Lung (tissue), 12 donors: ENCODE data around the gene ALPK1. TPM values are rescaled to one million over a fixed set of nuclear protein-coding genes. Genes with fewer than 3 reads are reported as not detected.

Experiments used
- ATAC-seq: fragments of 200-7000 bp; cut with Tn5 transposase; one replicate; pipeline ENCODE4 v1.9.1; 2020; ENCODE audit warnings: moderate number of reproducible peaks; ENCODE audit not compliant: insufficient read depth, low FRiP score
- DNase-seq, 3 donors: peaks; one replicate each; pipeline ENCODE4 v3.0.0-alpha.2; 2013 to 2017
- H3K27ac ChIP-seq, 2 donors: one replicate each; pipeline ENCODE4 v1.5.1; 2013; ENCODE audit warnings: mild to moderate bottlenecking in 2 of 2, moderate library complexity in 2 of 2, control low read depth in 1 of 2, inconsistent platforms in 1 of 2, low read depth in 1 of 2, low read length in 1 of 2
- H3K27me3 ChIP-seq, 3 donors: one replicate each; pipeline ENCODE4 v1.5.1; 2013; ENCODE audit warnings: low read length in 2 of 3; ENCODE audit not compliant: control insufficient read depth in 3 of 3, insufficient read depth in 3 of 3
- H3K36me3 ChIP-seq, 4 donors: one replicate each; pipeline ENCODE4 v1.5.1; 2013; ENCODE audit warnings: low read length in 4 of 4, mild to moderate bottlenecking in 1 of 4, moderate library complexity in 1 of 4; ENCODE audit not compliant: control insufficient read depth in 4 of 4, insufficient read depth in 4 of 4
- H3K4me1 ChIP-seq, 5 donors: one replicate each; pipeline ENCODE4 v1.5.1; 2013; ENCODE audit warnings: low read length in 5 of 5, mild to moderate bottlenecking in 2 of 5, moderate library complexity in 1 of 5; ENCODE audit not compliant: control insufficient read depth in 5 of 5, insufficient read depth in 5 of 5
- H3K4me3 ChIP-seq: one replicate; pipeline ENCODE4 v1.5.1; 2013; ENCODE audit warnings: mild to moderate bottlenecking, control low read depth, moderate library complexity
- H3K9ac ChIP-seq, 2 donors: one replicate each; pipeline ENCODE4 v1.5.1; 2013; ENCODE audit warnings: low read length in 2 of 2, control low read depth in 1 of 2; ENCODE audit not compliant: insufficient read depth in 1 of 2
- H3K9me3 ChIP-seq, 4 donors: one replicate each; pipeline ENCODE4 v1.5.1; 2013; ENCODE audit warnings: low read length in 3 of 4, mild to moderate bottlenecking in 1 of 4, moderate library complexity in 1 of 4; ENCODE audit not compliant: control insufficient read depth in 4 of 4, insufficient read depth in 3 of 4
- WGBS, 2 donors: extraction: QIAGEN DNeasy Blood & Tissue Kit; methylation state at CpG; one replicate each; pipeline ENCODE4 v1.1.7; 2013; 5-methylcytosine and 5-hydroxymethylcytosine counted together
- polyA plus RNA-seq, 2 donors: library from polyadenylated mRNA; stranded (reverse); fragments of 200-250 nt; gene quantifications; one replicate each; pipeline ENCODE4 v1.2.1, GENCODE V29; 2013
- total RNA-seq, 2 donors: library from RNA; depleted of rRNA in 1 of 2; stranded (reverse); fragments of >200 nt in 1 of 2; gene quantifications; one replicate each; pipeline ENCODE4 v1.2.1, GENCODE V29; 2014 to 2021
- TF ChIP-seq, protein P1 (sequence below): IDR thresholded peaks from 2 replicates; pipeline ENCODE4 v1.5.1; 2012; ENCODE audit warnings: mild to moderate bottlenecking; ENCODE audit errors: control extremely low read depth, extremely low read depth
- donor health status: control.
- donor health status: control.
- donor health status: Bipolar disorder and iron deficiency.
- donor health status: healthy.
- donor health status: DM: yes; HTN: yes; CAD: no.

ALPK1 gene
- total and polyA plus RNA-seq, 4 donors = 8.9 to 57.2 (median 23.4) TPM

DNA sequence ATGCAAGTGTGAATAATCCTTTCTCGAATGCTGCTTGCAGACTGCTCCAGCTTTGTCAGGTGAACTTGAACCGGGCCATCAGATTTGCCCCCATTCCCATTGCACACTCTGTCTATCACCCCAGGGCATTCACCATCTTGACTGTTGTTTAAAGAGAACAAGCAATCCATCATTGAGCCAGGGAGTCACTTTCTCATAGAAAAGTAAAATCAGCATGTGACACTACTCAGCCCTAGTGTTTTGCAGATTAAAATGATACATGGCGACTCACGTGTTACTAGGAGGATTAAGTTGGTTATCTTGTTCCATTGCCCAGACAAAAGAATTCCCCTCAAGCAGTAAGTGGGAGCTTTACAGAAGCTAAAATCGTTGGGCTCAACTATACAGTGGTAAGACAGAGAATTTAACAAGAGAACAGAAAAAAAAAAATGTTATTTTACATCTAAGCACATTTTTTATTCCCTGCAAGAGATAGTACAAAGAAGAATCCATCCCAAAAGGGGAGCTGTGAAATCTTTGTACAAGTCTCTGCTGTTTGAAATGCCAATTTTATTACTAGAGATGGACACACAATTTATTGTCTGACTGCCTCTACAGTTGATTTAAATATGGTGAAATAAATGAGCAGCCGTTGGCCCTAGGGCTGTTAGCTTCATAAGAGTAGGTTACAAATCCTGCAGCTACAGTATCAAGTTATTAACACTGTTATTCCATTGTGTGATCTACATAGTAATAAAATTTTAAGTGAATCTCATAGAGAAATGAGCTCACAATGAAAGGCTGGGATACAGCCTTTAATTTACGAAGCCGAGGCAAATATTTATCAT, 151.3 kb downstream of the ALPK1 start:
- no peak for ATAC-seq
- Histone ChIP-seq H3K9me3 (peaks cover 0 to 8% (median 3%) of the 10 kb centered on the region in 4 donors), H3K4me1 (no peaks in the 10 kb centered on the region), H3K36me3 (peaks cover 0 to 2% (median 0%) of the 10 kb centered on the region in 4 donors), H3K9ac (no peak overlapping the region), H3K27me3 (no peaks in the 10 kb centered on the region), H3K27ac (no peak overlapping the region), H3K4me3 (no peak overlapping the region)
- TF ChIP-seq, protein P1, sequence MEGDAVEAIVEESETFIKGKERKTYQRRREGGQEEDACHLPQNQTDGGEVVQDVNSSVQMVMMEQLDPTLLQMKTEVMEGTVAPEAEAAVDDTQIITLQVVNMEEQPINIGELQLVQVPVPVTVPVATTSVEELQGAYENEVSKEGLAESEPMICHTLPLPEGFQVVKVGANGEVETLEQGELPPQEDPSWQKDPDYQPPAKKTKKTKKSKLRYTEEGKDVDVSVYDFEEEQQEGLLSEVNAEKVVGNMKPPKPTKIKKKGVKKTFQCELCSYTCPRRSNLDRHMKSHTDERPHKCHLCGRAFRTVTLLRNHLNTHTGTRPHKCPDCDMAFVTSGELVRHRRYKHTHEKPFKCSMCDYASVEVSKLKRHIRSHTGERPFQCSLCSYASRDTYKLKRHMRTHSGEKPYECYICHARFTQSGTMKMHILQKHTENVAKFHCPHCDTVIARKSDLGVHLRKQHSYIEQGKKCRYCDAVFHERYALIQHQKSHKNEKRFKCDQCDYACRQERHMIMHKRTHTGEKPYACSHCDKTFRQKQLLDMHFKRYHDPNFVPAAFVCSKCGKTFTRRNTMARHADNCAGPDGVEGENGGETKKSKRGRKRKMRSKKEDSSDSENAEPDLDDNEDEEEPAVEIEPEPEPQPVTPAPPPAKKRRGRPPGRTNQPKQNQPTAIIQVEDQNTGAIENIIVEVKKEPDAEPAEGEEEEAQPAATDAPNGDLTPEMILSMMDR = no peak
- 75 to 77% methylated on average over 8 of the region's 8 CpGs for WGBS, 2 donors
- no peak for DNase-seq

DNA sequence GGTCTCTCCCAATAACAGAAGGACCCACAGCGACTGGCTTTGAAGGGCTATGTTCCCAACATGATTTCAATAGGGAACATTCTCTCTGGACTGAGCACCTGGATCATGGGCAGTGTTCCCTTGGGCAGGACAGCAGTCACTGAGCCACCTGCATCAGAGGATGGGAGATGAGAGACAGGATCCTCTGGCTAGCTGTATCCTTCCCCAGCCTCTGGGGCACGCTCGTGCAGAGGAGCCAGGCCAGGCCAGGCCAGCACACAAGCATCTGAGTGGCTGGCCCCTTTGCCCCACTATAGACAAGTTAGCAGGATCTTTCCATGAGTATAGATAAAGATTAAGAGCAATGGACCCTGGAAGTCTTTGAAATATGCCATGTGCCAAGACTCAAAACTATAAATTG, 152.5 kb downstream of the ALPK1 start:
- Histone ChIP-seq H3K27me3 (no peaks in the 10 kb centered on the region), H3K36me3 (peaks cover 0 to 2% (median 0%) of the 10 kb centered on the region in 4 donors), H3K27ac (no peak overlapping the region), H3K4me1 (no peaks in the 10 kb centered on the region), H3K9ac (no peak overlapping the region), H3K9me3 (peaks cover 0 to 8% (median 3%) of the 10 kb centered on the region in 4 donors), H3K4me3 (no peak overlapping the region)
- WGBS, 2 donors = 90 to 91% methylated on average over 3 of the region's 3 CpGs
- DNase-seq (no peak), ATAC-seq (no peak)
- TF ChIP-seq, protein P1 = no peak

DNA sequence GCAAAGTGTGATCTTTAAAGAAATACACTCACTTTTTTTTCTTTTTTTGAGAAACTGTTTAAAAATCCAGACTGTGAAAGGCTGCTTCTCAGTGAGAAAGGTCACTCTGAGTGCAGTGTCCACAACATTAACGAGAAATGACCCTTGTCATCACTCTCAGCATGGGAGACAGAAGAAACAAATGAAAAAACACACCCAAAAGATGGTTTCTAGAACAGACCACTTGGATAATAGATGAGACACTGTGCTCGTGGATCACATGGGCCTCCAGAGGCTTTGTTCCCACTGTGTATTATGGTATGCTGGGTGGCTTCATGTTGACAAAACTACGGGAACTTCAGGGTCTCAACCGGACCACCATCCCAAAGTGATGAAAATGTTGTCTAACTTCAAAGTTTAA, 153.9 kb downstream of the ALPK1 start:
- Histone ChIP-seq H3K27ac (no peak overlapping the region), H3K9ac (no peak overlapping the region), H3K4me1 (no peaks in the 10 kb centered on the region), H3K9me3 (peaks cover 0 to 3% (median 0%) of the 10 kb centered on the region in 4 donors), H3K36me3 (peaks cover 0 to 2% (median 0%) of the 10 kb centered on the region in 4 donors), H3K27me3 (no peaks in the 10 kb centered on the region), H3K4me3 (no peak overlapping the region)
- ATAC-seq (no peak), DNase-seq (no peak)
- TF ChIP-seq, protein P1 = no peak
- 73 to 87% methylated on average over 4 of the region's 4 CpGs for WGBS, 2 donors
